BLaER1 treated with 17β-estradiol and CSF1 and Interleukin-3, amounts not matched to agents 10 nM and 100 nM (cell line): ENCODE results near the gene ARSI.

Source experiments
- H3K27ac ChIP-seq, 11 experiments: shearing (Covaris generic); formaldehyde crosslinking; 2 replicates each; pipeline ENCODE4 v1.8.1; 2022
- H3K27me3 ChIP-seq, 11 experiments: shearing (Covaris generic); formaldehyde crosslinking; 2 replicates each; pipeline ENCODE4 v1.8.1; 2022
- H3K36me3 ChIP-seq, 11 experiments: shearing (Covaris generic); formaldehyde crosslinking; 2 replicates each; pipeline ENCODE4 v1.8.1; 2022
- H3K4me1 ChIP-seq, 10 experiments: shearing (Covaris generic); formaldehyde crosslinking; 2 replicates each; pipeline ENCODE4 v1.8.1; 2022
- H3K4me2 ChIP-seq, 11 experiments: shearing (Covaris generic); formaldehyde crosslinking; 2 replicates each; pipeline ENCODE4 v1.8.1; 2022
- H3K4me3 ChIP-seq, 10 experiments: shearing (Covaris generic); formaldehyde crosslinking; 2 replicates each; pipeline ENCODE4 v1.8.1; 2022
- H3K9ac ChIP-seq, 11 experiments: shearing (Covaris generic); formaldehyde crosslinking; 2 replicates each; pipeline ENCODE4 v1.8.1; 2022
- H3K9me3 ChIP-seq, 11 experiments: shearing (Covaris generic); formaldehyde crosslinking; replicated peaks in 1 of 11; 2 replicates each; pipeline ENCODE4 v1.8.1; 2022
- H4K20me1 ChIP-seq, 11 experiments: shearing (Covaris generic); formaldehyde crosslinking; 2 replicates each; pipeline ENCODE4 v1.8.1; 2022
- Cebpa-rat ChIP-seq, 11 experiments: shearing (Covaris generic); IDR thresholded peaks; 2 replicates each; pipeline ENCODE4 v1.8.1; 2022

Gene ARSI

GRCh38 chr5:150283904-150284303, 18.8 kb downstream of the ARSI start:
- Histone ChIP-seq H3K9me3 (no peaks in the 10 kb centered on the region), H3K27me3 (no peaks in the 10 kb centered on the region), H3K27ac (no peak overlapping the region), H4K20me1 (no peaks in the 10 kb centered on the region), H3K4me3 (no peak overlapping the region), H3K4me1 (peaks cover 0 to 22% (median 14%) of the 10 kb centered on the region in 10 experiments; a peak in 13 of 20 replicates), H3K4me2 (no peak overlapping the region), H3K9ac (no peak overlapping the region), H3K36me3 (no peaks in the 10 kb centered on the region)
- no peak for TF ChIP-seq Cebpa-rat (IDR thresholded peaks at IDR 0.05)

DNA sequence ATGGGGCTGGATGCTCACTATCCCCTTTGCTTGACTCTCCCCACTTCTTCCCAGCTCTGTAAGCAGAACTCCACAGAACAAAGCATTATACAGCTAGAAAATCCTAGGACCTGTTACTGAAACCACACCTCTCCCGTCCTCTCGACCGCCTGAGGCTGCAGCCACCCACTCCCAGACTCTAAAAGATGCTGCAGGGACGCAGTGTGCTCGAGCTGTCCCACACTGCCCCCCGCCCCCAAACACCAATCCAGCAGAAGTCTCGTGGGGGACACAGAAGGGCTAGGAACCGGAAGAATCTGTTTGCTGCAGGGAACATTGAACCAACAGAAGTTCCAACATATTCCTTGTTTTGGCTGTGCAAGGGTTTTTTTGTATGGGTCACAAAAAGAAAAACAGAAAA, 20.7 kb downstream of the ARSI start:
- H3K4me2 ChIP-seq: no peak overlapping the region
- H3K4me3 ChIP-seq: no peak overlapping the region
- peaks cover 5 to 33% (median 20%) of the 10 kb centered on the region in 10 experiments; a peak in 17 of 20 replicates for H3K4me1 ChIP-seq
- no peaks in the 10 kb centered on the region for H3K27me3 ChIP-seq
- H3K9me3 ChIP-seq: no peaks in the 10 kb centered on the region
- TF ChIP-seq Cebpa-rat (IDR thresholded peaks at IDR 0.05): no peak
- no peaks in the 10 kb centered on the region for H4K20me1 ChIP-seq
- no peak overlapping the region for H3K9ac ChIP-seq
- H3K27ac ChIP-seq: no peak overlapping the region
- H3K36me3 ChIP-seq: no peaks in the 10 kb centered on the region

- H3K36me3 ChIP-seq: no peaks in the 10 kb centered on the region
- no peak overlapping the region for H3K27ac ChIP-seq
- no peak overlapping the region for H3K4me2 ChIP-seq
- no peaks in the 10 kb centered on the region for H3K27me3 ChIP-seq
- H3K9ac ChIP-seq: no peak overlapping the region
- TF ChIP-seq Cebpa-rat (IDR thresholded peaks at IDR 0.05): no peak
- peaks cover 4 to 20% (median 7%) of the 10 kb centered on the region in 10 experiments; a peak in 13 of 20 replicates for H3K4me1 ChIP-seq
- H3K4me3 ChIP-seq: no peak overlapping the region
- H3K9me3 ChIP-seq: no peaks in the 10 kb centered on the region
- H4K20me1 ChIP-seq: no peaks in the 10 kb centered on the region
These were observed 23.2 kb downstream of the ARSI start for GRCh38 chr5:150279330-150280020.

- Histone ChIP-seq H3K27me3 (no peaks in the 10 kb centered on the region), H3K27ac (no peak overlapping the region), H3K9me3 (no peaks in the 10 kb centered on the region), H3K4me1 (peaks cover 4 to 20% (median 7%) of the 10 kb centered on the region in 10 experiments; a peak in 13 of 20 replicates), H4K20me1 (no peaks in the 10 kb centered on the region), H3K4me3 (no peak overlapping the region), H3K9ac (no peak overlapping the region), H3K36me3 (no peaks in the 10 kb centered on the region), H3K4me2 (no peak overlapping the region)
- no peak for TF ChIP-seq Cebpa-rat (IDR thresholded peaks at IDR 0.05)
These were observed 23.8 kb downstream of the ARSI start for GRCh38 chr5:150278916-150279315.

DNA sequence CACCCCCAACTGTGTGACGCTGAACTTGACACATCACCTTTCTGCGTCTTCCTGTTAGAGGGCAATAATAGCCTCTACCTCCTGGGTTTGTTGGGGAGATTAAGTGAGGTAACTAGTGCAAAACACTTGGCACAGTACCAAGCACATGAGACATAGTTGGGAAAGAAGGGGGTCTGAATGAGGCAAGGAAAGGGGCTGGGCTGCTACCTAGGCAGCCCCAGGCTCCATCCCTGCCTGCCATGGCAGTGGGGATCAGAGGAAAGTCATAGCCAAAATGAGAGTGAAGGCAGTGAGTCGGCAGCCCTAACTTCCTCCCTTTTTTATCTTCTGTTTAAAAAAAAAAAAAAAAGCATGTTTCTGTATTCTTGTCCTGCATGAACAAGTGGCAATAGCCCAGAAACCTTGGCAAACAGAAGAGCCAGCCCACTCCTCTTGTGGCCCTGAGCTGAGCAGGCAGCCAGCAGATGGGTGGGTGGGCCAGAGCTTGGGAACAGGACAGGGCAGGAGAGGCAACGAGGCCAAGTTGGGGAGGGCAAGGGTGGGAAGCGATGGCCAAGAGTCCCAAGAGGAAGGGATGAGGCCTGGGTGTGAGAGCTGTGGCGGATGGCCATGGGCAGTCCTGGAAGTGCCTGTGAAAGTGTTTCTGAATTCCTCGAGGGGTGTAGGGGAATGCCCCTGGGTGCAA, 24.5 kb downstream of the ARSI start:
- H4K20me1 ChIP-seq: no peaks in the 10 kb centered on the region
- H3K9me3 ChIP-seq: no peaks in the 10 kb centered on the region
- peak overlapping the region in 5 of 11 experiments; percentile 44 to 60 (median 49); a peak in 12 of 22 replicates for H3K4me2 ChIP-seq
- TF ChIP-seq Cebpa-rat (IDR thresholded peaks at IDR 0.05): no peak
- peaks cover 4 to 20% (median 7%) of the 10 kb centered on the region in 10 experiments; a peak in 13 of 20 replicates for H3K4me1 ChIP-seq
- no peaks in the 10 kb centered on the region for H3K36me3 ChIP-seq
- no peaks in the 10 kb centered on the region for H3K27me3 ChIP-seq
- H3K4me3 ChIP-seq: no peak overlapping the region
- H3K9ac ChIP-seq: no peak overlapping the region
- no peak overlapping the region for H3K27ac ChIP-seq

GRCh38 chr5:150277043-150277442, 25.7 kb downstream of the ARSI start:
- Histone ChIP-seq H3K27ac (no peak overlapping the region), H3K36me3 (no peaks in the 10 kb centered on the region), H3K27me3 (no peaks in the 10 kb centered on the region), H3K4me3 (no peak overlapping the region), H3K4me1 (peaks cover 4 to 20% (median 7%) of the 10 kb centered on the region in 10 experiments; a peak in 13 of 20 replicates), H3K9ac (no peak overlapping the region), H4K20me1 (no peaks in the 10 kb centered on the region), H3K4me2 (no peak overlapping the region), H3K9me3 (no peaks in the 10 kb centered on the region)
- TF ChIP-seq Cebpa-rat (IDR thresholded peaks at IDR 0.05): no peak

DNA sequence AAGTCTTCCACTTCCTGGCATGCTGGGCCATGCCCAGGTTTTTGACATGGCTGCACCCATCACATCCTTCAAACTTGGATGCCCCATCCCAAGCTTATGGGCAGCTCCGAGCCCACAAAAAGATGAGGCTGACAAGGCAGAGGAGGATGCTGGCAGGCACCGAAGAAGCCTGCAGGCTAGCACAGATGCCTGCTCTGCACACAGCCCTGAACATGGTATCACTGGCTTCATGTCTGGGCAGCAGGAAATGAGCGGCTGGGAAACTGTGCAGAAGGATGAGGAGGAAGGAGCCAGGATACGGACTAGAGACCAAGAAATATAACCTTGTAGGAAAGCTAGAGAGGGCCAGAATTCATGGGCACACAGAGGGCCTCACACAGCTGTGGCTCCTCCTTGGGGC, 27.9 kb downstream of the ARSI start:
- H3K36me3 ChIP-seq: no peaks in the 10 kb centered on the region
- no peak overlapping the region for H3K27ac ChIP-seq
- no peak overlapping the region for H3K4me2 ChIP-seq
- H3K9me3 ChIP-seq: no peaks in the 10 kb centered on the region
- TF ChIP-seq Cebpa-rat (IDR thresholded peaks at IDR 0.05): no peak
- H3K4me1 ChIP-seq: peaks cover 5 to 19% (median 9%) of the 10 kb centered on the region in 10 experiments; a peak in 15 of 20 replicates
- H3K9ac ChIP-seq: no peak overlapping the region
- H3K4me3 ChIP-seq: no peak overlapping the region
- H3K27me3 ChIP-seq: no peaks in the 10 kb centered on the region
- H4K20me1 ChIP-seq: no peaks in the 10 kb centered on the region

- Histone ChIP-seq H4K20me1 (no peaks in the 10 kb centered on the region), H3K27ac (no peak overlapping the region), H3K4me2 (no peak overlapping the region), H3K27me3 (no peaks in the 10 kb centered on the region), H3K36me3 (no peaks in the 10 kb centered on the region), H3K9me3 (no peaks in the 10 kb centered on the region), H3K9ac (no peak overlapping the region), H3K4me1 (peaks cover 0 to 10% (median 2%) of the 10 kb centered on the region in 10 experiments; a peak in 10 of 20 replicates), H3K4me3 (no peak overlapping the region)
- no peak for TF ChIP-seq Cebpa-rat (IDR thresholded peaks at IDR 0.05)
These were observed 30.2 kb downstream of the ARSI start for GRCh38 chr5:150272531-150272930.

DNA sequence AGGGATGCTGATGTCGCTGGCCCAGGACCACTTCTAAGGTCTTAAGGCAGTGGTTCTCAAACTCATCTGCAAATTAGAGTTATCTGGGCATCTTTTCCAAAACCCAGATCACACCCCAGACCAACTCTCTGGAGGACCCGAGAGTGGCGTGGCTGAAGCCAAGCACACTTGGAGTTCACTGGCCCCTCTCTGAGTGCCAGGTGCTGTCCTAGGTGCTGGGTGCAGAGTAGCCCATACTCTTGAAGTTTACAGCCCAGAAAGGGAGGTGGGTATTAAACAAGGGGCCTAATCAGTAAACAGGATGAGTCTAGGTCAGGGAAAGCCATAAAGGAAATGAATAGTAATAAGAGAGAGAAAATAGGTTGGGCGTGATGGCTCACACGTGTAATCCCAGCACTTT, 30.8 kb downstream of the ARSI start:
- H3K4me1 ChIP-seq: peaks cover 0 to 10% (median 0%) of the 10 kb centered on the region in 10 experiments; a peak in 6 of 20 replicates
- H3K4me2 ChIP-seq: no peak overlapping the region
- H3K36me3 ChIP-seq: no peaks in the 10 kb centered on the region
- H3K4me3 ChIP-seq: no peak overlapping the region
- H3K9ac ChIP-seq: no peak overlapping the region
- no peaks in the 10 kb centered on the region for H3K27me3 ChIP-seq
- H4K20me1 ChIP-seq: no peaks in the 10 kb centered on the region
- TF ChIP-seq Cebpa-rat (IDR thresholded peaks at IDR 0.05): no peak
- no peak overlapping the region for H3K27ac ChIP-seq
- H3K9me3 ChIP-seq: no peaks in the 10 kb centered on the region
